Liver (tissue), 9 donors: ENCODE results near the gene UBE2R2. TPM values are rescaled to one million over a fixed set of nuclear protein-coding genes. Genes with fewer than 3 reads are reported as not detected.
"Not testable (repeated sequence)": the region's sequence is repeated elsewhere in the genome, so short reads cannot be mapped to it uniquely, and the experiment has no call there.

Source experiments
- DNase-seq: peaks from one replicate; pipeline ENCODE4 v3.0.0-alpha.2; 2017; ENCODE audit warnings: low spot score
- H3K27ac ChIP-seq, 2 donors: one replicate each; pipeline ENCODE4 v1.7.0; 2013; ENCODE audit warnings: inconsistent platforms in 2 of 2, low read length in 2 of 2, control low read depth in 1 of 2, low read depth in 1 of 2, mild to moderate bottlenecking in 1 of 2
- H3K27me3 ChIP-seq, 4 donors: one replicate each; pipeline versions ENCODE4 v1.6.1 to v1.7.0; 2013; ENCODE audit warnings: low read length in 3 of 4, inconsistent platforms in 1 of 4, mild to moderate bottlenecking in 1 of 4, moderate library complexity in 1 of 4; ENCODE audit not compliant: control insufficient read depth in 4 of 4, insufficient read depth in 4 of 4
- H3K36me3 ChIP-seq, 4 donors: one replicate each; pipeline versions ENCODE4 v1.6.1 to v1.7.0; 2013; ENCODE audit warnings: low read length in 3 of 4, mild to moderate bottlenecking in 3 of 4, low read depth in 1 of 4, moderate library complexity in 1 of 4; ENCODE audit not compliant: control insufficient read depth in 4 of 4, insufficient read depth in 3 of 4
- H3K4me1 ChIP-seq, 4 donors: one replicate each; pipeline versions ENCODE4 v1.6.1 to v1.7.0; 2013; ENCODE audit warnings: low read length in 3 of 4, mild to moderate bottlenecking in 3 of 4, moderate library complexity in 1 of 4; ENCODE audit not compliant: control insufficient read depth in 4 of 4, insufficient read depth in 4 of 4
- H3K4me3 ChIP-seq, 3 donors: one replicate each; pipeline versions ENCODE4 v1.6.1 to v1.7.0; 2013; ENCODE audit warnings: low read length in 3 of 3, control low read depth in 1 of 3, low read depth in 1 of 3, mild to moderate bottlenecking in 1 of 3
- H3K9ac ChIP-seq, 2 donors: one replicate each; pipeline ENCODE4 v1.7.0; 2013; ENCODE audit warnings: low read length in 2 of 2, mild to moderate bottlenecking in 2 of 2, moderate library complexity in 2 of 2, control low read depth in 1 of 2, low read depth in 1 of 2
- H3K9me3 ChIP-seq, 4 donors: one replicate each; pipeline versions ENCODE4 v1.6.1 to v1.7.0; 2013; ENCODE audit warnings: low read length in 3 of 4; ENCODE audit not compliant: control insufficient read depth in 4 of 4
- ATF3 ChIP-seq: IDR thresholded peaks from 2 replicates; pipeline ENCODE4 v1.6.1; 2016; ENCODE audit warnings: antibody characterized with exemption
- CTCF ChIP-seq: fragments of 150-350 bp; IDR thresholded peaks from 2 replicates; pipeline ENCODE4 v1.5.1; 2017; ENCODE audit warnings: improper control_type of control experiment, low read depth, low read length; ENCODE audit not compliant: missing input control
- EGR1 ChIP-seq, 2 donors: IDR thresholded peaks; 2 replicates each; pipeline ENCODE4 v1.6.1; 2016 to 2018; ENCODE audit warnings: antibody characterized with exemption in 2 of 2, low read depth in 2 of 2
- FOXA1 ChIP-seq: IDR thresholded peaks from 2 replicates; pipeline ENCODE4 v1.6.1; 2016; ENCODE audit warnings: antibody characterized with exemption
- FOXA2 ChIP-seq: IDR thresholded peaks from 2 replicates; pipeline ENCODE4 v1.6.1; 2016; ENCODE audit warnings: antibody characterized with exemption
- GABPA ChIP-seq, 2 donors: IDR thresholded peaks in 1 of 2; conservative IDR thresholded peaks in 1 of 2; 2 replicates each; pipeline ENCODE4 v1.6.1; 2016; ENCODE audit warnings: antibody characterized with exemption in 2 of 2, mild to moderate bottlenecking in 1 of 2, moderate library complexity in 1 of 2
- HNF4A ChIP-seq, 2 donors: conservative IDR thresholded peaks; 2 replicates each; pipeline ENCODE4 v1.6.1; 2016; ENCODE audit warnings: antibody characterized with exemption in 2 of 2, mild to moderate bottlenecking in 2 of 2
- HNF4G ChIP-seq: IDR thresholded peaks from 2 replicates; pipeline ENCODE4 v1.6.1; 2016; ENCODE audit warnings: antibody characterized with exemption
- JUND ChIP-seq, 2 donors: IDR thresholded peaks; 2 replicates each; pipeline ENCODE4 v1.6.1; 2016; ENCODE audit warnings: antibody characterized with exemption in 2 of 2
- MAX ChIP-seq: IDR thresholded peaks from 2 replicates; pipeline ENCODE4 v1.6.1; 2016; ENCODE audit warnings: antibody characterized with exemption
- NR2F2 ChIP-seq: IDR thresholded peaks from 2 replicates; pipeline ENCODE4 v1.6.1; 2016; ENCODE audit warnings: antibody characterized with exemption
- RAD21 ChIP-seq, 2 donors: IDR thresholded peaks; 2 replicates each; pipeline ENCODE4 v1.6.1; 2016; ENCODE audit warnings: antibody characterized with exemption in 2 of 2, mild to moderate bottlenecking in 2 of 2
- REST ChIP-seq: IDR thresholded peaks from 2 replicates; pipeline ENCODE4 v1.6.1; 2016; ENCODE audit warnings: antibody characterized with exemption, mild to moderate bottlenecking
- RXRA ChIP-seq, 2 donors: IDR thresholded peaks; 2 replicates each; pipeline ENCODE4 v1.6.1; 2017 to 2018; ENCODE audit warnings: antibody characterized with exemption in 2 of 2, mild to moderate bottlenecking in 1 of 2
- SP1 ChIP-seq: IDR thresholded peaks from 2 replicates; pipeline ENCODE4 v1.6.1; 2018; ENCODE audit warnings: antibody characterized with exemption, mild to moderate bottlenecking
- TAF1 ChIP-seq: conservative IDR thresholded peaks from 2 replicates; pipeline ENCODE4 v1.6.1; 2016; ENCODE audit warnings: antibody characterized with exemption, mild to moderate bottlenecking
- YY1 ChIP-seq: IDR thresholded peaks from 2 replicates; pipeline ENCODE4 v1.6.1; 2016; ENCODE audit warnings: antibody characterized with exemption, mild to moderate bottlenecking
- ZBTB33 ChIP-seq: IDR thresholded peaks from 2 replicates; pipeline ENCODE4 v1.6.1; 2016; ENCODE audit warnings: antibody characterized with exemption
- WGBS: extraction: QIAGEN DNeasy Blood & Tissue Kit; methylation state at CpG from one replicate; pipeline ENCODE4 v1.1.7; 2013; 5-methylcytosine and 5-hydroxymethylcytosine counted together
- polyA plus RNA-seq, 2 donors: library from polyadenylated mRNA; stranded (reverse) in 1 of 2; unstranded in 1 of 2; fragments of 200-250 nt in 1 of 2; fragments of >200 nt in 1 of 2; fragmentation: Nextera tagmentation in 1 of 2; extraction: Ambion mirVana in 1 of 2; gene quantifications; one replicate each; pipeline versions ENCODE4 v1.2.1 to v1.2.3, GENCODE V29; 2013 to 2015
- total RNA-seq, 2 donors: library from RNA; depleted of rRNA; stranded (reverse); fragments of >200 nt; gene quantifications; one replicate each; pipeline ENCODE4 v1.2.3, GENCODE V29; 2014
- donor health status: healthy.
- donor health status: healthy.
- donor health status: healthy.
- donor health status: healthy.
- donor health status: healthy.

The UBE2R2 gene
- total and polyA plus RNA-seq, 4 donors = 10.8 to 15.0 (median 14.2) TPM

GRCh38 chr9:33774074-33774659, 42.8 kb upstream of the UBE2R2 start:
- not testable (repeated sequence) for DNase-seq, H3K27me3 ChIP-seq, H3K9me3 ChIP-seq, H3K9ac ChIP-seq, H3K4me3 ChIP-seq, H3K27ac ChIP-seq, H3K36me3 ChIP-seq, H3K4me1 ChIP-seq
- 76% methylated on average over 5 of the region's 5 CpGs for WGBS

- H3K27ac ChIP-seq = no peak overlapping the region
- H3K4me3 ChIP-seq = no peak overlapping the region
- DNase-seq = no peak
- H3K9ac ChIP-seq = no peak overlapping the region
- TF ChIP-seq REST (no peak), CTCF (no peak), NR2F2 (no peak), EGR1 (IDR thresholded peaks at IDR 0.05; ENCODE audit: low read depth in 2 of 2) (no peak), MAX (no peak), SP1 (no peak), HNF4G (no peak), GABPA (IDR thresholded peaks at IDR 0.05 in 1 of 2, conservative IDR thresholded peaks at IDR 0.05 in 1 of 2) (no peak), ATF3 (no peak), JUND (IDR thresholded peaks at IDR 0.05) (no peak), RXRA (IDR thresholded peaks at IDR 0.05) (no peak), TAF1 (no peak), RAD21 (IDR thresholded peaks at IDR 0.05) (no peak), YY1 (no peak), FOXA2 (no peak), ZBTB33 (no peak), FOXA1 (no peak), HNF4A (conservative IDR thresholded peaks at IDR 0.05) (no peak)
- no peaks in the 10 kb centered on the region for H3K9me3 ChIP-seq
- no peaks in the 10 kb centered on the region for H3K27me3 ChIP-seq
- peaks cover 0 to 2% (median 0%) of the 10 kb centered on the region in 4 donors for H3K4me1 ChIP-seq
- no peaks in the 10 kb centered on the region for H3K36me3 ChIP-seq
Observed at GRCh38 chr9:33776578-33776977, 40.4 kb upstream of the UBE2R2 start.
